Left kidney (tissue), 2 donors: ENCODE measurements around the gene MTOR. TPM values are rescaled to one million over a fixed set of nuclear protein-coding genes. Genes with fewer than 3 reads are reported as not detected.
"Not testable (repeated sequence)": the region's sequence is repeated elsewhere in the genome, so short reads cannot be mapped to it uniquely, and the experiment has no call there.

ENCODE experiments used
- DNase-seq: peaks from one replicate; pipeline ENCODE4 v3.0.0-alpha.2; 2013
- polyA plus RNA-seq: library from polyadenylated mRNA; unstranded; fragments of 120-200 nt; gene quantifications from one replicate; pipeline ENCODE4 v1.2.1, GENCODE V29; 2013; ENCODE audit not compliant: insufficient read length

MTOR gene
- polyA plus RNA-seq, 1 donor: 56.6 TPM

- not testable (repeated sequence) for DNase-seq
These were observed 198.3 kb downstream of the MTOR start for GRCh38 chr1:11063937-11064537.

- DNase-seq: no peak
These were observed 199.4 kb downstream of the MTOR start for GRCh38 chr1:11062965-11063401.

GRCh38 chr1:11061652-11062365 is 200.5 kb downstream of the MTOR start:
- DNase-seq: no peak

- DNase-seq: peak; percentile 89
These were observed 202.2 kb downstream of the MTOR start, which contains the start of gene SRM for GRCh38 chr1:11059968-11060830. TSS of gene SRM (minus strand) at chr1:11060018. CDS start at chr1:11059943, 75 bp downstream.

GRCh38 chr1:11059155-11059967 is 203.0 kb downstream of the MTOR start:
- DNase-seq: no peak

- DNase-seq: no peak
These were observed 203.7 kb downstream of the MTOR start for GRCh38 chr1:11058595-11059154.

- DNase-seq: no peak
These were observed 204.3 kb downstream of the MTOR start for GRCh38 chr1:11058026-11058425.

GRCh38 chr1:11057477-11057876 is 204.9 kb downstream of the MTOR start:
- no peak for DNase-seq

Other genes starting within 250 kb of the MTOR start
- gene TARDBP, start 249.9 kb downstream of the MTOR start, polyA plus RNA-seq: 370 TPM
- gene MASP2, start 215.3 kb downstream of the MTOR start, polyA plus RNA-seq: 12.8 TPM
- gene SRM, start 202.5 kb downstream of the MTOR start, polyA plus RNA-seq: 41.3 TPM
- gene EXOSC10, start 162.7 kb downstream of the MTOR start, polyA plus RNA-seq: 114 TPM
- gene ANGPTL7, start 73.2 kb downstream of the MTOR start, polyA plus RNA-seq: 0.10 TPM
- gene UBIAD1, start 10.6 kb upstream of the MTOR start, polyA plus RNA-seq: 16.4 TPM
- gene DISP3, start 216.6 kb upstream of the MTOR start, polyA plus RNA-seq: 1.3 TPM